Measurements from ENCODE around the gene TMEM14A. TPM values are rescaled to one million over a fixed set of nuclear protein-coding genes. Genes with fewer than 3 reads are reported as not detected.
"Not testable (repeated sequence)": the region's sequence is repeated elsewhere in the genome, so short reads cannot be mapped to it uniquely, and the experiment has no call there.

TMEM14A gene
- polyA plus RNA-seq, 2 donors, result 30.8 to 43.2 TPM

DNA sequence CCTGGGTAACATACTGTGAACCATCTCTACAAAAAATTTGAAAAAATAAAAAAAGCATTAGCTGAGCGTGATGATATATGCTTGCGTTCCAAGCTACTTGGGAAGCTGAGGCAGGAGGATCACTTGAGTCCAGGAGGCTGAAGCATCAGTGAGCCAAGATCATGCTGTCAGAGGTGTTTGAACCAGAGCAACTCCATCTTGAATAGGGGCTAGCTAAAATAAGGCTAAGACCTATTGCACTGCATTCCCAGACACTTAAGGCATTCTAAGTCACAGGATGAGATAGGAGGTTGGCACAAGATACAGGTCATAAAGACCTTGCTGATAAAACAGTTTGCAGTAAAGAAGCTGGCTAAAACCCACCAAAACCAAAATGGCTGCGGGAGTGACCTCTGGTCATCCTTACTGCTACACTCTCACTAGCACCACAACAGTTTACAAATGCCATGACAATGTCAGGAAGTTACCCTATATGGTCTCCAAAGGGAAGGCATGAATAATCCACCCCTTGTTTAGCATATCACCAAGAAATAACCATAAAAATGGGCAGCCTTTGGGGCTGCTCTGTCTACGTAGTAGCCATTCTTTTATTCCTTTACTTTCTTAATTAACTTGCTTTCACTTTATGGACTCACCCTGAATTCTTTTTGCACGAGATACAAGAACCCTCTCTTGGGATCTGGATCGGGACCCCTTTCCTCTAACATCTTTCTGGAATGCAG, 34.0 kb downstream of the TMEM14A start:
- not testable (repeated sequence) for H3K4me3 ChIP-seq (ENCODE audit: low read depth in 1 of 2, low read length in 2 of 2); H3K27ac ChIP-seq (ENCODE audit: low read depth in 2 of 2, low read length in 1 of 2); H3K4me1 ChIP-seq (ENCODE audit: control insufficient read depth in 2 of 2, insufficient read depth in 2 of 2, low read length in 1 of 2); H3K9me3 ChIP-seq (ENCODE audit: control insufficient read depth in 2 of 2, insufficient read depth in 1 of 2, low read depth in 1 of 2, low read length in 1 of 2); H3K36me3 ChIP-seq (ENCODE audit: control insufficient read depth in 2 of 2, insufficient read depth in 2 of 2, low read length in 1 of 2); H3K27me3 ChIP-seq (ENCODE audit: control insufficient read depth in 1 of 2, insufficient read depth in 2 of 2, low read length in 2 of 2)
- 90 to 92% methylated on average over 6 of the region's 6 CpGs for WGBS, 2 donors

GRCh38 chr6:52706001-52706400, 35.1 kb downstream of the TMEM14A start:
- H3K27ac ChIP-seq (ENCODE audit: low read depth in 2 of 2, low read length in 1 of 2), result no peak overlapping the region
- H3K36me3 ChIP-seq (ENCODE audit: control insufficient read depth in 2 of 2, insufficient read depth in 2 of 2, low read length in 1 of 2), result no peaks in the 10 kb centered on the region
- WGBS, 2 donors, result 63 to 78% methylated on average over 3 of the region's 3 CpGs

GRCh38 chr6:52707963-52708680, 37.2 kb downstream of the TMEM14A start:
- Histone ChIP-seq H3K36me3 (ENCODE audit: control insufficient read depth in 2 of 2, insufficient read depth in 2 of 2, low read length in 1 of 2) (no peaks in the 10 kb centered on the region), H3K9me3 (ENCODE audit: control insufficient read depth in 2 of 2, insufficient read depth in 1 of 2, low read depth in 1 of 2, low read length in 1 of 2) (no peaks in the 10 kb centered on the region), H3K4me3 (ENCODE audit: low read depth in 1 of 2, low read length in 2 of 2) (no peak overlapping the region), H3K27me3 (ENCODE audit: control insufficient read depth in 1 of 2, insufficient read depth in 2 of 2, low read length in 2 of 2) (no peaks in the 10 kb centered on the region), H3K4me1 (ENCODE audit: control insufficient read depth in 2 of 2, insufficient read depth in 2 of 2, low read length in 1 of 2) (no peaks in the 10 kb centered on the region), H3K27ac (ENCODE audit: low read depth in 2 of 2, low read length in 1 of 2) (no peak overlapping the region)
- 79 to 89% methylated on average over 3 of the region's 3 CpGs for WGBS, 2 donors

More at GRCh38 chr6:52706001-52706400, 35.1 kb downstream of the TMEM14A start:
- Histone ChIP-seq H3K4me1 (ENCODE audit: control insufficient read depth in 2 of 2, insufficient read depth in 2 of 2, low read length in 1 of 2) (no peaks in the 10 kb centered on the region), H3K27me3 (ENCODE audit: control insufficient read depth in 1 of 2, insufficient read depth in 2 of 2, low read length in 2 of 2) (no peaks in the 10 kb centered on the region), H3K9me3 (ENCODE audit: control insufficient read depth in 2 of 2, insufficient read depth in 1 of 2, low read depth in 1 of 2, low read length in 1 of 2) (no peaks in the 10 kb centered on the region), H3K4me3 (ENCODE audit: low read depth in 1 of 2, low read length in 2 of 2) (no peak overlapping the region)

GRCh38 chr6:52712136-52712535, 41.2 kb downstream of the TMEM14A start:
- 69 to 73% methylated on average over 2 of the region's 2 CpGs for WGBS, 2 donors
- no peaks in the 10 kb centered on the region for H3K27me3 ChIP-seq (ENCODE audit: control insufficient read depth in 1 of 2, insufficient read depth in 2 of 2, low read length in 2 of 2)
- H3K36me3 ChIP-seq (ENCODE audit: control insufficient read depth in 2 of 2, insufficient read depth in 2 of 2, low read length in 1 of 2), result no peaks in the 10 kb centered on the region
- no peaks in the 10 kb centered on the region for H3K9me3 ChIP-seq (ENCODE audit: control insufficient read depth in 2 of 2, insufficient read depth in 1 of 2, low read depth in 1 of 2, low read length in 1 of 2)
- no peak overlapping the region for H3K4me3 ChIP-seq (ENCODE audit: low read depth in 1 of 2, low read length in 2 of 2)
- H3K27ac ChIP-seq (ENCODE audit: low read depth in 2 of 2, low read length in 1 of 2), result no peak overlapping the region
- H3K4me1 ChIP-seq (ENCODE audit: control insufficient read depth in 2 of 2, insufficient read depth in 2 of 2, low read length in 1 of 2), result no peaks in the 10 kb centered on the region

- H3K27me3 ChIP-seq (ENCODE audit: control insufficient read depth in 1 of 2, insufficient read depth in 2 of 2, low read length in 2 of 2); H3K27ac ChIP-seq (ENCODE audit: low read depth in 2 of 2, low read length in 1 of 2); H3K9me3 ChIP-seq (ENCODE audit: control insufficient read depth in 2 of 2, insufficient read depth in 1 of 2, low read depth in 1 of 2, low read length in 1 of 2); H3K36me3 ChIP-seq (ENCODE audit: control insufficient read depth in 2 of 2, insufficient read depth in 2 of 2, low read length in 1 of 2); H3K4me3 ChIP-seq (ENCODE audit: low read depth in 1 of 2, low read length in 2 of 2); H3K4me1 ChIP-seq (ENCODE audit: control insufficient read depth in 2 of 2, insufficient read depth in 2 of 2, low read length in 1 of 2): not testable (repeated sequence)
- WGBS, 2 donors, result 91 to 95% methylated on average over 9 of the region's 9 CpGs
Measured at GRCh38 chr6:52714761-52715160, 43.8 kb downstream of the TMEM14A start.

DNA sequence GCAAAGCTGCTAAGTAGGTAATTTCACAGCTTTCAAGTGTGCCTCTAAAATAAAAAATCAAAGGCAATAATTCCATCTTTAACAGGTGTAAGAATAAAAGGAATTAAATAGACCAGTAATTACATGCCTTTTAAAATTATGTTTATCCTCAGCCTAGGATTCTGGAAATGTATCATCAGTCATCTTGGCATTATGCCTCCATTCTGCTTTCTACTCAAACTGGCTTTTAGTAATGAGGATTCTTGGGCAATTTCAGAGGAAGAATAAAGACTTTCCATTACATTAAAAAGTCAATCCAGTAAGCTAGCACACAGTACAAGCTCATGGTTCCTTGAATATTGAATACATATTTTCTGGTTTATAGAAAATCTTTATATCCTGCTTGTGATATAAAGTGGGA, 47.6 kb downstream of the TMEM14A start:
- no peaks in the 10 kb centered on the region for H3K4me1 ChIP-seq (ENCODE audit: control insufficient read depth in 2 of 2, insufficient read depth in 2 of 2, low read length in 1 of 2)
- H3K27ac ChIP-seq (ENCODE audit: low read depth in 2 of 2, low read length in 1 of 2), result no peak overlapping the region
- no peaks in the 10 kb centered on the region for H3K9me3 ChIP-seq (ENCODE audit: control insufficient read depth in 2 of 2, insufficient read depth in 1 of 2, low read depth in 1 of 2, low read length in 1 of 2)
- no peaks in the 10 kb centered on the region for H3K27me3 ChIP-seq (ENCODE audit: control insufficient read depth in 1 of 2, insufficient read depth in 2 of 2, low read length in 2 of 2)
- H3K36me3 ChIP-seq (ENCODE audit: control insufficient read depth in 2 of 2, insufficient read depth in 2 of 2, low read length in 1 of 2), result no peaks in the 10 kb centered on the region
- no peak overlapping the region for H3K4me3 ChIP-seq (ENCODE audit: low read depth in 1 of 2, low read length in 2 of 2)

DNA sequence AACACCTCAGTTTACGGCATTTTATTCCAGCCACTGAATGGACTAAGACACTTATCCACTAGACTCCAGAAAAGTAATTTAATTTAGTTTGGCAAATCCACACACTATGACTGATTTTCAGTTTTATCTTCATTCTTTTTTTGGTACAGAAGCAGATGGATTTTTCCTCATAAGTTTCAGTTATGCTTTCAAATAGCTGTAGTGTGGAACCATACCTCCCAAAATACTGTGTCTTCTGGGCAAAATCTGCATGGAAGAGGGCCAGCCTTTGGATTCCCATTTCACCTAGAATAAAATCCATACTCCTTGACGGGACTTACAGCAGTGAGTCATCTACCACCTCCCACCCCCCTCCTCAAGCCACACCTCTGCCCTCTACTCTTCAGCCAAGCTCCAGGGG, 49.4 kb downstream of the TMEM14A start:
- Histone ChIP-seq H3K27ac (ENCODE audit: low read depth in 2 of 2, low read length in 1 of 2) (no peak overlapping the region), H3K36me3 (ENCODE audit: control insufficient read depth in 2 of 2, insufficient read depth in 2 of 2, low read length in 1 of 2) (no peaks in the 10 kb centered on the region), H3K4me1 (ENCODE audit: control insufficient read depth in 2 of 2, insufficient read depth in 2 of 2, low read length in 1 of 2) (peaks cover 0 to 6% of the 10 kb centered on the region in 2 donors), H3K9me3 (ENCODE audit: control insufficient read depth in 2 of 2, insufficient read depth in 1 of 2, low read depth in 1 of 2, low read length in 1 of 2) (no peaks in the 10 kb centered on the region), H3K4me3 (ENCODE audit: low read depth in 1 of 2, low read length in 2 of 2) (no peak overlapping the region), H3K27me3 (ENCODE audit: control insufficient read depth in 1 of 2, insufficient read depth in 2 of 2, low read length in 2 of 2) (no peaks in the 10 kb centered on the region)
- WGBS, 2 donors, result 69 to 75% methylated on average over 2 of the region's 2 CpGs

- Histone ChIP-seq H3K27ac (ENCODE audit: low read depth in 2 of 2, low read length in 1 of 2) (peak overlapping the region; percentile 54 to 81), H3K4me1 (ENCODE audit: control insufficient read depth in 2 of 2, insufficient read depth in 2 of 2, low read length in 1 of 2) (peaks cover 0 to 6% of the 10 kb centered on the region in 2 donors), H3K4me3 (ENCODE audit: low read depth in 1 of 2, low read length in 2 of 2) (no peak overlapping the region), H3K27me3 (ENCODE audit: control insufficient read depth in 1 of 2, insufficient read depth in 2 of 2, low read length in 2 of 2) (no peaks in the 10 kb centered on the region), H3K9me3 (ENCODE audit: control insufficient read depth in 2 of 2, insufficient read depth in 1 of 2, low read depth in 1 of 2, low read length in 1 of 2) (no peaks in the 10 kb centered on the region), H3K36me3 (ENCODE audit: control insufficient read depth in 2 of 2, insufficient read depth in 2 of 2, low read length in 1 of 2) (no peaks in the 10 kb centered on the region)
- 42 to 45% methylated on average over 2 of the region's 2 CpGs for WGBS, 2 donors
Measured at GRCh38 chr6:52724042-52724405, 53.1 kb downstream of the TMEM14A start.

- H3K9me3 ChIP-seq (ENCODE audit: control insufficient read depth in 2 of 2, insufficient read depth in 1 of 2, low read depth in 1 of 2, low read length in 1 of 2), result no peaks in the 10 kb centered on the region
- no peak overlapping the region for H3K4me3 ChIP-seq (ENCODE audit: low read depth in 1 of 2, low read length in 2 of 2)
- 67 to 74% methylated on average over 13 of the region's 13 CpGs for WGBS, 2 donors
- no peaks in the 10 kb centered on the region for H3K36me3 ChIP-seq (ENCODE audit: control insufficient read depth in 2 of 2, insufficient read depth in 2 of 2, low read length in 1 of 2)
- H3K27me3 ChIP-seq (ENCODE audit: control insufficient read depth in 1 of 2, insufficient read depth in 2 of 2, low read length in 2 of 2), result no peaks in the 10 kb centered on the region
- peaks cover 0 to 6% of the 10 kb centered on the region in 2 donors for H3K4me1 ChIP-seq (ENCODE audit: control insufficient read depth in 2 of 2, insufficient read depth in 2 of 2, low read length in 1 of 2)
- peak overlapping the region; percentile 81 to 93 for H3K27ac ChIP-seq (ENCODE audit: low read depth in 2 of 2, low read length in 1 of 2)
Measured at GRCh38 chr6:52724406-52725121, 53.7 kb downstream of the TMEM14A start.

Data from esophagus (tissue), 2 donors.